PC-3 (cell line): ENCODE measurements around the gene NEDD4L.

ENCODE experiments used
- CTCF ChIP-seq: fragments of 300-600 bp; sonication (generic); conservative IDR thresholded peaks from 2 replicates; pipeline ENCODE4 v1.5.1; 2017; ENCODE audit warnings: antibody characterized with exemption, low read depth, mild to moderate bottlenecking, low read length
- EZH2 ChIP-seq: fragments of 300-600 bp; sonication (generic); IDR thresholded peaks from one replicate; pipeline ENCODE4 v1.6.1; 2017; ENCODE audit warnings: antibody characterized with exemption, mild to moderate bottlenecking, low read length; ENCODE audit not compliant: unreplicated experiment

GRCh38 chr18:58269931-58270330 lies 225.9 kb downstream of the NEDD4L start:
- no peak for TF ChIP-seq CTCF
- no peak for TF ChIP-seq EZH2
